HG03025 (cell line): Measurements from ENCODE around the gene OTUB1.

Experiments
- ATAC-seq: cut with Tn5 transposase; IDR thresholded peaks from one replicate; pipeline ENCODE4 v1.9.1; 2021; ENCODE audit warnings: mild to moderate bottlenecking, moderate library complexity; ENCODE audit not compliant: unreplicated experiment, low FRiP score

OTUB1 gene

DNA sequence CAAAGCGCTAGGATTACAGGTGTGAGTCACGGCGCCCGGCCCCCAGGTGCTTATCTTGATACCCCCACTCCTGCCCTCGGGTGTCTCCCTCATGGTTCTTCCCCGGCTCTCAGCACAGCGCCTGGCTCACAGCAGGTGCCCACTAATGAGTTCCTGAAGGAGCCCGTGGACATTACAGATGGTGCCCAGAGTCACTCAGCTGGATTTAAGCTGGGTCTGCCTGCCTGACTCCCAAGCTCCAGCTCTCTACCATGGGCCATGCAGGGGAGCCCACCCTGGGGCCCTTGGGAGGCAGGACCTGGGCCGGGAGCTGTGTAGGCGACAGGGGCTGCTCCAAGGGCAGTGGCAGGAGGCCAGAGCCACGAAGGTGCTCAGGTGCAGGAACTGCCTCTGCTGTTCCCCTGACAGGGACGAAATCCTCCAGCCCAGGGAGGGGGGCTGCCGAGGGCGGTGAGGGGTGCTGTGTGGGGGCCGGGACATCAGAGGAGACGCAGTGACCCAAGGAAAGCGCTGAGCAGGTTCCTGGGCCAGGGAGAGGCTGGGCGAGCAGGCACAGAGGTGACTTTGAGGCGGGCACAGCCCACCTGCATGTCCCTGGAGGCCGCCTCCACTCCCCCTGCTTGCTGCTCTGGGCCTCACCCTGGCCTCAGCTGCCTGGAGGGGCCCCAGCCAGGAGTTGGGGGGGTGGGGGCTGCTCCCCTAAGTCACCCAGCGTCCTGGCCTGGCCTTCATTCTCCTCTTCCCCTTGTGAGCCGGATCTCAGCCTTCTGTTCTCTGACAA, 34.9 kb downstream of the OTUB1 start:
- no peak for ATAC-seq

DNA sequence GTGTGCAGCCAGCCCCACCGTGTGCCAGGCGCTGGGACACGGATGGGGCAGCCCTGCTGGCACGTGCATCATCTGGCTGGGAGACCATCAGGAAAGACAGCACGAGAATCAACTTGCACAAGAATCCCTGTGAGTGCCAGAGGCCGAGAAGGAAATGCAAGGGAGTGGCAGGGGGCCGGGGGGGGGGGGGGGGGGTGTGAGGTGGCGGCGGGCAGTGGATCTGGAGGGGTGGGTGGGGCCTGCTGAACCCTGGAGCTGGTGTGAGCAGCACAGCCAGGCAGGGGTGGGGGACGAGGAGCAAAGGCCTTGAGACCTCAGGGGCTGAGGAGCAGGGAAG, 35.5 kb downstream of the OTUB1 start:
- no peak for ATAC-seq

DNA sequence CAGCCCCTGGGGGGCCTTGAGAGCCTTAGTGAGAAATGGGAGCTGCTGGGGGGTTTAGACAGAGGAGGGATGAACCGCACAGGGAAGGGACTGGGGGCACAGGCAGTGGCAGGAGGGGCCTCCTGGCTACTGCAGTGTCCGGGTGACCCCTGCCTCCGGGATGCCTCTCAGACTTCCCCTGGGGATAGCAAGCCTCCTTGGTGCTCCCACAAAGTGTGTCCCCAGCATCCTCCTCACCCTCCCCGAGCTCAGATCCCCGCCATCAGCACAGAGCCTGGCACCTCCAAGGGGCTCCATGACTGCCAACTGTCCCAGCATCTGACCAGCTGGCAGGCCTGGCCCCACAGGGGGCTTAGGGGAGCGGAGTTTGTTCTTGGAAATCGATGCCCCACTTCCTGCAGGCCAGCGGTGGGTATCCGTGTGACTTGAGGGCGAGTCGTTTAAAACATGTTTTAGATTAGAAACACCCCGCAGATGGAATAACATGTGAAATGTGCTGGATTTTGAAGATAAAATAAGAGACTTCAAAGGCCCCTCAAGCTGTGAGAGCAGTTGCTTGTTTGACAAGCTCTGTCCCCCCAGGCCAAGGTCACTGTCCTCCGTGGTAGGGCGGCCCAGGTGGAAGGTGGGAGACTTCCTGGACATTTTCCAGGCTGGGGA, 36.0 kb downstream of the OTUB1 start:
- no peak for ATAC-seq

DNA sequence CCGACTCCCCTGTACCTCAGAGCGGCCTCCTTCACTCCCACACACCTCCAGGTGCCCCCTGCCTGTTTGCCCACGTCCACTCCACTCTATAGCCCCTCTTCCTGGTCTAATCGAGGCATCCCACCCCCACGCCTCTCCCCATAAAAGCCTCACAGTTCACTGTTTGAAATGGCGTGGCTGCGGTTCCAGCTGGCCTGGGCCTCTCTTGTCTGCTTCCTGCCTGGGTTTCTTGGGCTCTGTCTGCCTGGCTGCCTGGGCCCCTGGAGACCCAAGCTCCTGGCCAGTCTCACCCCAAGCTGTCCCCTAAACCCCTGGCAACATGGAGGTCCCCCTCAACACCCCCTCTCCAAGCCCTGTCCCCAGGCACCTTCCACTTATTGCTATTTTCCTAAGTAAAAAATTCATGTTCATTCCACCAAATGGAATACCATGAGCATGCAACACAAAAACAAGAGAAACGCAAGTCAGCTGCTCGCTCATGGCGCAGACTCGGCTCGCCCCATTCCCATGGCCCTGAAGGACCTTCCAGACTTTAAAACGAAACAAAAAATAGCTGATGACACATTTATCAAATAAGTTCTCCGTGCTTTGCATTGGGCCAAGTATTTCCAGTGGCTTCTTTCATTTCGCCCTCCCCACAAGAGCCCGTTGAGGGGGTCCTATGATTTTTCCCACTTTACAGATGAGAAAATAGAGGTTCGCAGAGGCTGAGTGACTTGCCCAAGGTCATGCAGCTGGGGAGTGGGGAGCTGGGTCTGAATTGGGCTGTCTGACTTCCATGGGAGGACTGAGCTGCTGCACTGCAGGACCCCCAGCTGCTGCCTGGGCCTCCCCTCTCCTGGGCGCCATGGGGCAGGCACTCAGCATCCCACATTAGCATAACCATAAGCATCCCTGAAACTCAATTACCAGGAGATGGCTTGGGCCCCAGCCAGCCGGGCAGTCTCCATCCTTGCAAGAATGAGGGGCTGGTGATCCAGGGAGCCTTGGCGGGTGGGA, 37.8 kb downstream of the OTUB1 start:
- ATAC-seq, result no peak

DNA sequence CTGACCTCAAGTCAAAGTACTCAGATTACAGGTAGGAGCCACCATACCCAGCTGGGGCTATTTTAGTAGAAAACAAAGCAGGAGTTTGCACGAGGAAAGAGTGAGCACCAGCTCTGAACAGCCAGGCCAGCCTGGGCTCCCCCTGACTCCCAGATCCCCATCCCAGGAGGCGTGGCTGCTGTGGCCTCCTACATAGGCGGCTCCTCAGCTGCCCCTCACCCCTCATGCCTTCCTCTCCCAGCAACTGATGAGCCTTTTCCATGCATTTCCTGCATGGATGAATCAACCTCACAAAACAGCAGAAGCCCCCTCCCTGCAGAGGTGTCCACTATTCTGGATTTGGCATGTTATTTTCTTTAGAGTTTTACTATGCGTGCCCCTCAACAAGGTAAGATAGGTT, 39.0 kb downstream of the OTUB1 start:
- no peak for ATAC-seq

DNA sequence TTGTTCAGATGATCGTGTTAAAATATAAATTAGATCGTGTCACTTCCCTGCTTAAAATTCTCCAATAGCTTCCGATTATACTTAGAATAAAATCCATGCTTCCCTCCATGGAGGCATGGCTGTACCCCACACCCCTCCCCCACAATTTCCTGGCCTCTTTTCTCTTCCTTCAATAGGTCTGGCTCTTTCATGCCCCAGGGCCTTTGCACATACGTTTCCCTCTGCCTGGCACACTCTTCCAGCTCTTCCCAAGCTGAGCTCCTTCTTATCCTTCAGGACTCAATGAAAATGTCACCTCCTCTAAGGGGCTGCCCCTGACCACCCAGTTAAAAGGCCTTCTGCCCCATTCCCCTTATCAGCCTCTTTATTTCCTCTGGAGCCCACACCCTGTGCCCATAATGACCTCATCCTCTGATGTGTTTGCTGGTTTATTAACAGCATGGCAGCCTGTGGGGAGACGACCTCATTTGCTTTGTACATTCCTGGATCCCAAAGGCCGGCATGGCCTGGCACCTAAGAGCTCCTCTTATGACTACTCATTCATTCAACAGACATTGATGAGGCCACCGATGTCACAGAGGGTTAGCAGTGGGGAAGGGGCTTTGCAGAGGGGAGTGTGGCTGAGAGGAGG, 40.5 kb downstream of the OTUB1 start:
- no peak for ATAC-seq

DNA sequence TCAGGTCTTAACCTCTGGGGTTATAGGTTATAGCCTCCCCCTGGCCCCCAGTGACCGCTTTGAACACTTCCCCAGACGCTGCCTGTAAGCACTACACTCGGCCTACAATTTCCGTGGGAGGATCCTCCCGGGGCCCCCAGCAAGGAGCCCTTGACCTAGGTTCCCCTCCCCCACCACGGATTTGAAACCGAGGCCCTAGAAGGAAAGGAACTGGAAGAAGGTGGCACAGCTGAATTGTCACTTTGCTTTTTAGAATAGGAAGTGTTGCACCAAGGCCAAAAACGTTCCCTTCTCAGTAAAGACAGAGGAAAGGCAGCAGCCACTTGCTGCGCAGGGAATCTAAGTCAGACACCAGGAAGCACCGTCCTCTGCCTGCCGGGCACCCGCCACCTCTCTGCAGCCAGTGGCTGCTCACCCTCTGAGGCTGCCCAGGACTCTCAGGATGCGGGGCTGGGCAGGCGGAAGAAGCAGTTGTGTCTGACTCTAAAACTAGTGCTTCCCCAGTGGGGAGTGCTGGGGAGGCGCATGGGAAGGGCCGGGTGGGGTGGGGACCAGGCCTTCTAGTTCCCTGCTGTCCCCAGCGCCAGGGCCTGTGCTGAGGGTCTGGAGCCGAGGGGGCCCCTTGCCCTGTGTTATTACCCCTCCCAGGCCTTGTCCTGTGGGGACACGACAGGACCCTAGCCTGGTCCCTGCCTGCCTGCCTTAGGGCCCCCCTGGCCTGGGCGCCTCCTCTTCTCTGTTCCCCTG, 41.6 kb downstream of the OTUB1 start:
- no peak for ATAC-seq

DNA sequence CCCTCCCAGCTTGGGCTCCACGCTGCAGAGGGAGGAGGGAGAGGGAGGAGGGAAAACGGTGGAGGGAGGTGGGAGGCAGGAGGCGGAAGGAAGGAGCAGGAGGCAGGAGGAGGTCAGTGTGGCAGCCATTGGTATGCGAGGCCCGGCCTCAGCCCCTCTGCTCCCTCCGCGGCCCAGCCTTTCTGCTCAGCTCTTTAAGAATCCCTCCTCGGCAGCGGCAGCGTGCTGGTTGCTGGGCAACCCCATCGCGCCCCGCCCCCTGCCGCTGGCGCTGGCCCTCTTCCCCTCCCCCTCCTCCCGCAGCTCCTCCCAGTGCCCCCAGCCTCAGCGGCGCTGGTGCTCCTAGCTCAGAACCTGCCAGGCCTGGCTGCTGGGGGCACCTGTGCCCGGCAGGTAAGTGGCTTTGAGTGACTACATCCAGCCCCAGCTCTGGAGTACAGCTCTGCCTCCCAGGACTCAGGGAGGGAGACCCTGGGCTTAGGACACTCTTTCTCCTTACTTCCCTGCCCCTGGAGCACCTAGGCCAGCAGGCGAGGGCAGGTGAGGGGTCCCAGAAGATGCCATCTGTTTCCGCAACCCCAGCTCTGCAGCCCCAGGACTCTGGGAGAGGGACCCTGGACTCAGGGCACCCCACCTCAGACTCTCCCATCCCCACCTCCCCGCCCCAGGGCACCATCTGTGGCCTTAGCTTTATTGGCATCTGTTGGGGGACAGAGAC, 42.3 kb downstream of the OTUB1 start:
- no peak for ATAC-seq

DNA sequence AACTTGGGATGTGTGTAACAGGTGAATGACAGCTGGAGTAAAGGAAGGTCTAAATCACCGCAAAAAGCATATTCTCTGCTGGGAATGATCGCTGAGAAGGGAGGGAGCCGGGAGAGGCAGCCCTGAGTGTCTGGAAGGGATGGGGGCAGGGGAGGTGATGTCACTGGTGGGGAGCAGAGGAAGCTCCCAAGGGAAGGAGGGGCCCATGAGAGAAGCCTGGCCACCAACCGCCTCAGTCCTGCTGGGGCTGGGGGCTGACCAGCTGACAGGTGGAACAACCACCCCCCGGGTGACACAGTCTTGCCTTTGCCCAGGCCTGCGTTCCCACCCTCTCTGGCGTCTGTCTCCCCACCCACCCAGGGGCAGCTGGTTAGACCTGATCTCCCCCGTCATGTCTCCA, 43.5 kb downstream of the OTUB1 start:
- no peak for ATAC-seq

DNA sequence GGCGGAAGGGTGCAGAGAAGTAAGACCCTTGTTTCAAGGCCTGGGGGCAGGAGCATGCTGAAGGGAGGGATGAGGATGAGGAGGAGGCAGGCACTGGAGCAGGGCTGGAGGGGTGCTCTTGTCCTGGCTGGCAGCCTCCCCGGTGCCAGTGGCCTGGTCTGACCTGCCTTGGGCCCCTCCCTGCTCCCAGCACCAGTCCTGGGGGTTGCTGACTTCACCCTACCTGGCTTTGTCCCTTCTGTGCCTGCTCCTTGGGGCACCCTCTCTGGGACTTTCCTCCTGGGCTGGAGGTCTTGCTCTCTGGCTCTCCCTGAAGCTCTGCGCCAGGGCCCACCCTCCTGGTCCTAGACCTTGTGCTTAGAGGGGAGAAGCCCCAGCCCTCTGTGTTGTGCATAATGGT, 44.8 kb downstream of the OTUB1 start:
- ATAC-seq, result no peak

DNA sequence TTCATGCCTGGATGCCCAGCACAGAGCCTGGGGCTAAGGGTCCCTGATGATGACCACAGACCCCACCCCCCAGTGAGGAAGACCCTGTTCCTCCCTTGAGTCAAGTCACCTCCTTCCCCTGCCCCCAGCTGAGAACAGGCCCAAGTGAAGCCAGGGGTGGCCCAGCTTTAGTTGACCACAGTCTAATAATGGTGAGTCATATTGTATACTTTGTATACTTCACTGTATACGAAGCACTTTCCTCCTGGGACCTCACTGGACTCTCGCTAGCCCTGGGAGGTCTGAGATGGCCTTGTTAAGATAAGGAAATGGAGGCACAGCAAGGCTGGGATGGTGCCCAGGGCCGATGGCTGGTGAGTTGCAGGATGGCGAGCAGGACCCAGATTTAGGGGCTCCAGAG, 45.8 kb downstream of the OTUB1 start:
- ATAC-seq, result no peak

DNA sequence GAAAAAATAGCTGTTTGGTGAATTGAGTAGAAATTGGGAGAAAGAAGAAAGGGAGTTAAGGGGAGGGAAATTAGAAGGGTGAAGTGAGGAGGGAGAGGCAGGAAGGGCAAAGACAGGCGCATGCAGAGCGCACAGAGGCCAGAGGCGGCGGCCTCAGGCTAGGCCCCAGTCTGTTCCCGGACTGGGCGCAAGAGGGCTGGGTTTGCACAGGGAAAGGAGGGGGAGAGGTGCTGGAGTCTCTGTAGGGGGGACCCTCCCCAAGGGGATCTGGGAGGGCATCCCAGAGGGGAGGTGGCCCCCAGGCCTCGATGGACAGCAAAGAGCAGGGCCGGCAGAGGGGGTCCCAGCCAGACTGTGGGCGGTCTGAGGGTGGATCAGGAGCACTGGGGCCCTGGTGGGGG, 48.2 kb downstream of the OTUB1 start:
- no peak for ATAC-seq

DNA sequence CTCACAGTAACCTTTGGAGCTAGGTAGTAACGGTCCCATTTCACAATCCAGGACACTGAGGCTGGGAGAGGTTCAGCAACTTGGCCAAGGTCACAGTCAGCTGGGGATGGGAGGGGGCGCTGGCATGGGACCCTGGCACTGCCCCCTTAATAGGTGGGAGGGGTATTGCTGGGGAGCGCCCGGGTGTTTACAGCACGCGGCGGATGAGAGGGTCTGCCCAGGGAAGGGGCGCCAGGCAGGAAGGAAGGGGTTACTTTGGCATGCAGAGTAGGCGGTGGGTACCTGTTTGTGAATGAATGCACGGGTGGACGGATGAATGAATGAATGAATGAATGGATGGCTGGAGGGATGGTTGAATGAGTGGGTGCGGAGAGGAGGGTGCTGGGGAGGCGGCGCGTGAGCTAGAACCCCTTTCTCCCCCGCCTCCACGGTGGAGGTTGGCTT, 48.9 kb downstream of the OTUB1 start:
- no peak for ATAC-seq

DNA sequence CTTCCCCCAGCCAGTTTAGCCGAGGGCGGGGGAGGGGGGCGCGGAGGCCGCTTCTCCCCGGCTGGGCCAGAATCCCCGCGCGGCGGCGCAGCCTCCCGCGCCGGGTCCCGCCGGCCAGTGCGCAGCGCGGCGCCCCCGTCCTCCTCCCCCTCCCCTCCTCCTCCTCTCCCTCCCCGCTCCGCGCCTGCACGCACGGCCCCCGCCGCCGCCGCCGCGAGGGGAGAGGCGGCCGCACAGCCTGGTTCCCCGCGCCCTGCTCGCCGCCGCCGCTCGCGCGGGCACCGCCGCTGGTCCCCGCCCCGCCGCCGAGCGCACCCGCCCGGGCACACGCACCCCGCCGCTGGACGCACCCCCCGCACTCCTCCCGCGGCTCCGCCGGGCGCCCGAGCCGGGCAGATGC, 49.3 kb downstream of the OTUB1 start, which contains the start of gene FLRT1:
Gene FLRT1 (plus strand): TSS at position 356 of the 400 bp plus-strand sequence. CDS start 80,337 bp downstream, outside the sequence.
- no peak for ATAC-seq

DNA sequence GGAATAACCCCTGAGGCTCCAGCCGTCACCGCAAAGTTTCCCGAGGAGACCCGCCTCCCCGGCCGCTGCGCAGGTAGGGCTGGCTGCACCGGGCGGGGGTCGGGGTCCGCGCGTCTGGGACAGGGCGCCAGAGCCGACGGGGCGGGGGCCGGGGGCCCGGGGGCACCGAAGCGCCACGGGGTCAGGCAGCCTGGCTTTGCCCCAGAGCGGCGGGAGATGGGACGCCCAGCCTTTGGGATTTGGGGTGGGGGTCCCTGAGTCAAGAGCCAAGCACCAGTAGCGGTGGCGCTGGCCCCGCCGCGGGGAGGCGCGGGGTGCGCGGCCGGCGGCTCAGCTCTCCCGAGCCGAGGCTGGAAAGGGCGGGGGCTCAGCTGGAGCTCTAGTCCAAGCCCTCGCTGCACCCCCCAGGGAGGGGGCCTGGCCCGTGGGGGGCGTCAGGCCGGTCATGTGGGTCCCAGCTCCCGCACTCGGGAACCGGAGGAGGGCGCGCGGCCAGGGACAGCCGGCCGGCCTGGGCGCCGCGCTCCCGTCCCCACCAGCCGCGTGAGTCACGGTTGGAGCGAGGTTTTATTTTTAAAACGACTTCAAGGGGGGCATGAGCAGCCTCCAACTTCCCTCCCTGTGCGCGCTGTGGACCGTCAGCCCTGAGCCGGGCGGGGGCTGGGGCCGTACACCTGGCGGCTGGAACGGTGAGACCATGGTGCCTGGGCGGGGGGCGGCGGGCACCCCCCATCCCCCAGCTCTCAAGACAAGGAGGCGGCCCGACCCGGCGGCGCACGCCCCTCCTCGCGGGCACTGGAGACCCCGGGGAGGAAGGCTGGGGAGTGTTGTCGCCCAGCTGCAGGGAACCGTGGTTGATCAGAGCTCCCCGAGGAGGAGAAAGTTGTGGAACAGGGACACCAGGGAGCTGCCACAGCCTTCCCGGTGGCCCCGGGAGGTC, 50.1 kb downstream of the OTUB1 start:
- no peak for ATAC-seq

DNA sequence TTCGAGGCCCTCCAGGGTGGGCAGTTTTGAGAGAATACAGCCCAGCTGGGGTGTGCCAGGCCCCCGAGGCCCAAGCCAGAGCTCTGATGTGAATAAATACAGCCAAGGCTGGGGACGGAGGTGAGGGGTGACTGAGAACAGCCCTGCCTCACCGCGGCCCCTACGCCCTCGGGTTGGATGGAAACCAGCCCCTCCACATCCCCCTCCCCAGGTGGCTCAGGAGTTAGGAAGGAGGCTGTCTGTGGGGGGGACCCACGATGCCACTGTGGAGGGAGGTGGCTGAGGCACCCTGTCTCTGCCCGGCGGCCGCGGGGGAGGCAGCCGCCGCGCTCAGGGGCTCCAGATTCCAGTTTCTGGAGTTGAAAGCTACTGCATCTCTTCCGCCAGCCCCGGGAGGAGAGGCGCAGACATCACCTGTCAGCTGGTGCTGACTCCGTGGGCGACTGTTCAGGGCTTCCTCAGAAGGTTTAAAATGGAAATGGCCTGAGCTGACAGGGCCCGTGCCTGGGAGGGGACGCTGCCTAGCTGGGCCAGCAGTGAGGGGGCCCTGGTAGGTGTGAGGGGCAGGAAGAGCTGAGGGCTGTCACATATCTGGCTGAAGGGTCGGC, 50.9 kb downstream of the OTUB1 start:
- ATAC-seq, result no peak

DNA sequence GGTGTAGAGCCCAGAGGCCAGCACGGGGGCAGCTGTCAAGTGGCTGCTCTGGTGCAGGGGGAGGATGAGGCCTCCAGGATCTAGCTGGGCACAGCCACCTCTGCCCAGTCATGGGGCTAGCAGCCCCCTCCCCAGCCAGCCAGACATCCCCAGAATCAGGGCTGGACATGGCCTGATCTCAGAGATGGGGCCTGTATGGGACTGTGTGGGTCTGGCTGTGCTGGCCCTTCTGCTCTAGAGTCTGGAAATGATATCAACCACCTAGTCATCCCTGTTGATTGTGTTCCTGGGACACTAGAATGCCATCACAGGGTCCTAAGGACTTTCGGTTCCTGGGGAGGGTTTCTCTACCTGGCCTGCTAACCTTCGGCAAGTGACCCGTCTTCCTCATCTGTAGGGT, 52.3 kb downstream of the OTUB1 start:
- no peak for ATAC-seq
